GM19043 (cell line): ENCODE data around the gene MRM1.

Experiments used
- ATAC-seq: cut with Tn5 transposase; IDR thresholded peaks from one replicate; pipeline ENCODE4 v1.9.1; 2021; ENCODE audit warnings: low read depth; ENCODE audit not compliant: unreplicated experiment

The MRM1 gene

GRCh38 chr17:36601303-36602029 is at the start of gene MRM1:
TSS of gene MRM1 (plus strand) at chr17:36601583. CDS start at chr17:36601811, 228 bp downstream.
- peak; percentile 82 for ATAC-seq

- ATAC-seq: no peak
These were observed 47.9 kb upstream of the MRM1 start for GRCh38 chr17:36553459-36553858.

- no peak for ATAC-seq
These were observed 35.3 kb upstream of the MRM1 start for GRCh38 chr17:36566081-36566480.

GRCh38 chr17:36575028-36575427 is 26.4 kb upstream of the MRM1 start:
- no peak for ATAC-seq

- ATAC-seq: no peak
These were observed 24.6 kb upstream of the MRM1 start for GRCh38 chr17:36576793-36577192.

GRCh38 chr17:36578671-36579070 is 22.7 kb upstream of the MRM1 start:
- ATAC-seq: no peak

- no peak for ATAC-seq
These were observed 17.6 kb upstream of the MRM1 start for GRCh38 chr17:36583787-36584186.

GRCh38 chr17:36586138-36586537 is 15.2 kb upstream of the MRM1 start:
- no peak for ATAC-seq

- ATAC-seq: no peak
These were observed 11.3 kb upstream of the MRM1 start for GRCh38 chr17:36590082-36590481.

- peak; percentile 70 for ATAC-seq
These were observed 9.7 kb upstream of the MRM1 start, which contains the start of gene DHRS11 for GRCh38 chr17:36591434-36592315. TSS of gene DHRS11 (plus strand) at chr17:36591879. CDS start at chr17:36592010, 131 bp downstream.

- ATAC-seq: no peak
These were observed 9.1 kb upstream of the MRM1 start for GRCh38 chr17:36592316-36592715.

- ATAC-seq: no peak
These were observed 8.6 kb upstream of the MRM1 start for GRCh38 chr17:36592716-36593321.

- ATAC-seq: no peak
These were observed 7.6 kb upstream of the MRM1 start for GRCh38 chr17:36593656-36594316.

GRCh38 chr17:36594626-36595401 is 6.6 kb upstream of the MRM1 start:
- ATAC-seq: no peak

- no peak for ATAC-seq
These were observed 4.2 kb upstream of the MRM1 start for GRCh38 chr17:36597226-36597625.

GRCh38 chr17:36597866-36598777 is 3.3 kb upstream of the MRM1 start:
- ATAC-seq: no peak

GRCh38 chr17:36598951-36599401 is 2.4 kb upstream of the MRM1 start:
- ATAC-seq: no peak

GRCh38 chr17:36599546-36600250 is 1.7 kb upstream of the MRM1 start:
- no peak for ATAC-seq
